HEK293 (cell line): ENCODE results near the gene SCAF1.

Experiments
- CTCF ChIA-PET: fragments of 350-600 bp; formaldehyde crosslinking; extraction: SDS; loops from one replicate; lab custom pipeline; 2021; ENCODE audit warnings: antibody characterized with exemption; lab: Yijun Ruan, JAX
- POLR2A ChIA-PET: fragments of 300-600 bp; formaldehyde crosslinking; extraction: SDS; loops from one replicate; lab custom pipeline; 2020; ENCODE audit warnings: antibody characterized with exemption, inconsistent platforms; lab: Yijun Ruan, JAX
- H3K27ac ChIP-seq: fragments of 200-500 bp; sonication (Bioruptor generic); 2 replicates; pipeline ENCODE4 v1.5.1; 2014; ENCODE audit warnings: low read depth, low read length, control low read depth, inconsistent platforms; ENCODE audit errors: extremely low read depth
- H3K36me3 ChIP-seq, 2 experiments: fragments of 200-500 bp in 1 of 2; sonication (Bioruptor generic) in 1 of 2; 1 replicate in 1 of 2; 2 replicates in 1 of 2; pipeline ENCODE4 v1.5.1; 2014 to 2017; ENCODE audit warnings: inconsistent platforms in 2 of 2, low read length in 2 of 2; ENCODE audit not compliant: control insufficient read depth in 2 of 2, insufficient read depth in 1 of 2
- H3K4me1 ChIP-seq: fragments of 200-500 bp; sonication (Bioruptor generic); 2 replicates; pipeline ENCODE4 v1.5.1; 2014; ENCODE audit warnings: mild to moderate bottlenecking, low read length, inconsistent platforms; ENCODE audit not compliant: control insufficient read depth, insufficient read depth
- H3K4me3 ChIP-seq: 2 replicates; pipeline ENCODE4 v1.5.1; 2011; ENCODE audit warnings: low read depth, mild to moderate bottlenecking, control low read depth, low read length, moderate library complexity
- H3K9me3 ChIP-seq: fragments of 200-500 bp; sonication (Bioruptor generic); 2 replicates; pipeline ENCODE4 v1.5.1; 2014; ENCODE audit warnings: low read depth, low read length, inconsistent platforms; ENCODE audit not compliant: control insufficient read depth, insufficient read depth
- CTCF ChIP-seq: fragments of 450-650 bp; formaldehyde crosslinking; IDR thresholded peaks from 2 replicates; pipeline ENCODE4 v1.5.1; 2016; ENCODE audit warnings: missing biosample characterization, missing genetic modification characterization
- GLIS2 ChIP-seq: fragments of 450-650 bp; formaldehyde crosslinking; IDR thresholded peaks from 2 replicates; pipeline ENCODE4 v1.5.1; 2016; ENCODE audit warnings: missing biosample characterization, missing genetic modification characterization
- PBX3 ChIP-seq: sonication (generic); formaldehyde crosslinking; IDR thresholded peaks from 2 replicates; pipeline ENCODE4 v1.8.1; 2022; ENCODE audit warnings: mild to moderate bottlenecking, moderate library complexity, missing genetic modification reagents
- SCRT2 ChIP-seq: fragments of 450-650 bp; formaldehyde crosslinking; IDR thresholded peaks from 2 replicates; pipeline ENCODE4 v1.5.1; 2016; ENCODE audit warnings: missing biosample characterization, missing genetic modification characterization
- ZBTB48 ChIP-seq: fragments of 450-650 bp; formaldehyde crosslinking; IDR thresholded peaks from 2 replicates; pipeline ENCODE4 v1.5.1; 2016; ENCODE audit warnings: missing biosample characterization, missing genetic modification characterization
- ZEB2 ChIP-seq: fragments of 450-650 bp; formaldehyde crosslinking; IDR thresholded peaks from 2 replicates; pipeline ENCODE4 v1.5.1; 2016; ENCODE audit warnings: missing biosample characterization, missing genetic modification characterization
- ZFHX2 ChIP-seq: fragments of 450-650 bp; formaldehyde crosslinking; conservative IDR thresholded peaks from 2 replicates; pipeline ENCODE4 v1.5.1; 2016; ENCODE audit warnings: missing biosample characterization, missing genetic modification characterization
- ZFP69B ChIP-seq: fragments of 450-650 bp; formaldehyde crosslinking; IDR thresholded peaks from 2 replicates; pipeline ENCODE4 v1.5.1; 2016; ENCODE audit warnings: missing biosample characterization, missing genetic modification characterization
- ZNF169 ChIP-seq: fragments of 450-650 bp; formaldehyde crosslinking; IDR thresholded peaks from 2 replicates; pipeline ENCODE4 v1.5.1; 2016; ENCODE audit warnings: missing biosample characterization, missing genetic modification characterization
- ZNF596 ChIP-seq: fragments of 450-650 bp; IDR thresholded peaks from 2 replicates; pipeline ENCODE4 v1.5.0; 2018; ENCODE audit warnings: missing biosample characterization, mild to moderate bottlenecking, missing genetic modification characterization, moderate library complexity
- ZNF692 ChIP-seq: fragments of 450-650 bp; formaldehyde crosslinking; IDR thresholded peaks from 2 replicates; pipeline ENCODE4 v1.5.1; 2016; ENCODE audit warnings: missing biosample characterization, missing genetic modification characterization
- ZNF707 ChIP-seq: fragments of 450-650 bp; formaldehyde crosslinking; IDR thresholded peaks from 2 replicates; pipeline ENCODE4 v1.5.1; 2016; ENCODE audit warnings: missing biosample characterization, missing genetic modification characterization

Gene SCAF1

GRCh38 chr19:49684251-49684982 is 42.4 kb downstream of the SCAF1 start:
- CTCF ChIA-PET = interaction anchor here (0.5 to 1.6 kb wide), 13 partner anchors 8 to 271 kb away, joined by 3 to 9 read pairs (median 3); partner anchors contain the start of gene FUZ
- TF ChIP-seq ZNF707 (tag by site-specific recombination) (no peak), CTCF (tag by site-specific recombination) (peak; percentile 70), ZBTB48 (tag by site-specific recombination) (no peak)
- TF ChIP-seq, all 188 proteins: peak for 1
- no peak overlapping the region for H3K27ac ChIP-seq
- H3K4me1 ChIP-seq = peaks cover 13% of the 10 kb centered on the region
- H3K36me3 ChIP-seq = peaks cover 43 to 77% of the 10 kb centered on the region in 2 experiments
- H3K4me3 ChIP-seq = no peak overlapping the region
- POLR2A ChIA-PET = interaction anchor here (1.4 kb wide), 1 partner anchor 44 kb away, joined by 3 read pairs; the partner anchor contains the start of gene RRAS
- H3K9me3 ChIP-seq = no peaks in the 10 kb centered on the region

GRCh38 chr19:49684983-49685553 is 43.1 kb downstream of the SCAF1 start:
- CTCF ChIA-PET = interaction anchor here (0.5 to 1.6 kb wide), 11 partner anchors 11 to 194 kb away, joined by 3 to 9 read pairs (median 3); partner anchors contain the start of gene FUZ
- TF ChIP-seq GLIS2 (tag by site-specific recombination) = no peak
- no peak for TF ChIP-seq ZNF596 (tag by site-specific recombination)
- TF ChIP-seq, all 188 proteins: peak for 0
- Histone ChIP-seq H3K9me3 (no peaks in the 10 kb centered on the region), H3K4me1 (peaks cover 7% of the 10 kb centered on the region), H3K36me3 (peaks cover 43 to 77% of the 10 kb centered on the region in 2 experiments), H3K4me3 (no peak overlapping the region), H3K27ac (no peak overlapping the region)
- POLR2A ChIA-PET = interaction anchor here (0.7 to 1.9 kb wide), 3 partner anchors 10 to 163 kb away, joined by 3 to 6 read pairs (median 3); partner anchors contain the start of gene RRAS

- peaks cover 42 to 76% of the 10 kb centered on the region in 2 experiments for H3K36me3 ChIP-seq
- no peak overlapping the region for H3K27ac ChIP-seq
- CTCF ChIA-PET = interaction anchor here (0.6 to 0.8 kb wide), 4 partner anchors 14 to 183 kb away, joined by 3 read pairs; no protein-coding TSS in a partner anchor
- no peaks in the 10 kb centered on the region for H3K9me3 ChIP-seq
- TF ChIP-seq PBX3 (CRISPR knock-in tag) (no peak), ZFP69B (tag by site-specific recombination) (peak; percentile 77), ZNF169 (tag by site-specific recombination) (no peak), ZEB2 (tag by site-specific recombination) (no peak), ZNF692 (peak; percentile 86), SCRT2 (tag by site-specific recombination) (no peak), ZFHX2 (tag by site-specific recombination) (0 out of 2 replicates have a peak, but pooled peaks have one; percentile 27)
- TF ChIP-seq, all 188 proteins: peak for 3
- Histone ChIP-seq H3K4me3 (no peak overlapping the region), H3K4me1 (peaks cover 7% of the 10 kb centered on the region)
- POLR2A ChIA-PET = interaction anchor here (0.7 to 1.9 kb wide), 2 partner anchors 10 to 162 kb away, joined by 3 to 6 read pairs; no protein-coding TSS in a partner anchor
Observed at GRCh38 chr19:49685845-49686332, 43.9 kb downstream of the SCAF1 start.
